Naive thymus-derived CD8-positive, alpha-beta T cell (primary cell): ENCODE data around the gene TRIM22. TPM values are rescaled to one million over a fixed set of nuclear protein-coding genes. Genes with fewer than 3 reads are reported as not detected.
A peak's percentile ranks its signal among the peaks of the same experiment; 100 is the strongest.
"Not testable (repeated sequence)": the region's sequence is repeated elsewhere in the genome, so short reads cannot be mapped to it uniquely, and the experiment has no call there.

ENCODE experiments used
- ATAC-seq, 2 donors: fragments of 150-1000 bp; cut with Tn5 transposase in 1 of 2; sonication (Bioruptor Pico), chemical (Tn5 transposase) in 1 of 2; 1 replicate in 1 of 2; 2 replicates in 1 of 2; pipeline ENCODE4 v1.10.0; 2021; ENCODE audit warnings: mild to moderate bottlenecking in 2 of 2, moderate library complexity in 2 of 2
- POLR2A ChIA-PET: fragments of 350-600 bp; sonication (Branson Sonifier 250); formaldehyde crosslinking; loops from one replicate; lab custom pipeline; 2021; ENCODE audit warnings: antibody characterized with exemption; lab: Charles Lee
- DNase-seq, 10 donors: peaks; one replicate each; pipeline versions ENCODE4 v3.0.0 to v3.0.0-alpha.2; 2020 to 2022
- H3K27ac Mint-ChIP-seq, 10 donors: one replicate each; pipeline ENCODE4 v1.8.0; 2020 to 2022; ENCODE audit warnings: mild to moderate bottlenecking in 10 of 10, mixed read lengths in 10 of 10, moderate library complexity in 4 of 10, inconsistent platforms in 1 of 10
- H3K27me3 Mint-ChIP-seq, 5 donors: one replicate each; pipeline ENCODE4 v1.8.0; 2021 to 2022; ENCODE audit warnings: mixed read lengths in 5 of 5
- H3K36me3 Mint-ChIP-seq, 3 donors: one replicate each; pipeline ENCODE4 v1.8.0; 2020 to 2022; ENCODE audit warnings: mixed read lengths in 3 of 3, mild to moderate bottlenecking in 2 of 3, inconsistent platforms in 1 of 3
- H3K4me1 Mint-ChIP-seq, 4 donors: one replicate each; pipeline ENCODE4 v1.8.0; 2021 to 2022; ENCODE audit warnings: mixed read lengths in 4 of 4
- H3K4me3 Mint-ChIP-seq, 10 donors: one replicate each; pipeline ENCODE4 v1.8.0; 2020 to 2022; ENCODE audit warnings: mild to moderate bottlenecking in 10 of 10, mixed read lengths in 10 of 10, moderate library complexity in 6 of 10, inconsistent platforms in 1 of 10
- H3K9me3 Mint-ChIP-seq, 9 donors: one replicate each; pipeline ENCODE4 v1.8.0; 2020 to 2022; ENCODE audit warnings: mixed read lengths in 9 of 9, mild to moderate bottlenecking in 3 of 9, inconsistent platforms in 1 of 9, moderate library complexity in 1 of 9
- polyA plus RNA-seq, 3 donors: library from polyadenylated mRNA; unstranded; fragments of 300-500 nt; fragmentation: Illumina TruSeq; gene quantifications; one replicate each; pipeline ENCODE4 v1.2.3, GENCODE V29; 2021
- total RNA-seq, 8 experiments: library from RNA in 2 of 8; stranded (reverse) in 2 of 8; gene quantifications; one replicate each; pipeline ENCODE4 v1.2.3 and lab custom pipeline; 2021 to 2026

The TRIM22 gene, protein sequence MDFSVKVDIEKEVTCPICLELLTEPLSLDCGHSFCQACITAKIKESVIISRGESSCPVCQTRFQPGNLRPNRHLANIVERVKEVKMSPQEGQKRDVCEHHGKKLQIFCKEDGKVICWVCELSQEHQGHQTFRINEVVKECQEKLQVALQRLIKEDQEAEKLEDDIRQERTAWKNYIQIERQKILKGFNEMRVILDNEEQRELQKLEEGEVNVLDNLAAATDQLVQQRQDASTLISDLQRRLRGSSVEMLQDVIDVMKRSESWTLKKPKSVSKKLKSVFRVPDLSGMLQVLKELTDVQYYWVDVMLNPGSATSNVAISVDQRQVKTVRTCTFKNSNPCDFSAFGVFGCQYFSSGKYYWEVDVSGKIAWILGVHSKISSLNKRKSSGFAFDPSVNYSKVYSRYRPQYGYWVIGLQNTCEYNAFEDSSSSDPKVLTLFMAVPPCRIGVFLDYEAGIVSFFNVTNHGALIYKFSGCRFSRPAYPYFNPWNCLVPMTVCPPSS
- total RNA-seq (100 to 1,000 TPM; 242 to 243 TPM), polyA plus RNA-seq (100 to 1,000 TPM; 108 to 143 (median 114) TPM), total RNA-seq (lab: John Stamatoyannopoulos, UW) (207 to 419 (median 285) reads per million in 6 experiments)

GRCh38 chr11:5689551-5689983 is at the start of gene TRIM22:
TRIM22 (plus strand) TSS chr11:5689790; CDS start chr11:5696233, 6,443 bp downstream.
- Mint-ChIP-seq H3K4me1 (peaks cover 32 to 68% (median 58%) of the 10 kb centered on the region in 4 donors), H3K27me3 (no peaks in the 10 kb centered on the region), H3K9me3 (no peaks in the 10 kb centered on the region), H3K27ac (peak within 1 kb of the TSS; percentile 91 to 98 (median 96)), H3K4me3 (peak within 1 kb of the TSS; percentile 92 to 97 (median 94)), H3K36me3 (peaks cover 5 to 20% (median 18%) of the 10 kb centered on the region in 3 donors)
- ATAC-seq: peak; percentile 52 to 63
- POLR2A ChIA-PET: interaction anchor here (0.6 to 3.2 kb wide), 8 partner anchors 11 to 1057 kb away, joined by 3 to 24 read pairs (median 4); partner anchors contain the start of genes FHIP1B, TAF10 and TRIM34
- peak; percentile 16 to 75 (median 40) for DNase-seq

DNA sequence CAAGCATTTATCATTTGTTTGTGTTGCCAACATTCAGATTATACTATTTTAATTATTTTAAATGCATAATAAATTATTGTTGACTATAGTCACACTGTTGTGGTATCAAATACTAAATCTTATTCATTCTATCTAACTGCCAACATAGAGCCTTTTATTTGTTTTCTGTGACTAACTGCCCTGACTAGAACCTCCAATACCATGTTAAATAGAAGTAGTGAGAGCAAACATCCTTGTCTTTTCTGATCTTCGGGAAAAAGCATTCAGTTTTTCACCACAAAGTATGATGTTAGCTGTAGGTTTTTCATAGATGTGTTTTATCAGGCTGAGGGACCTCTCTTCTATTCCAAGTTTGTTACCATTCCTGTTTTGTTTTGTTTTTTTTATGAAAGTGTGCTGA is 49.6 kb upstream of the TRIM22 start:
- POLR2A ChIA-PET: no interaction called here
- H3K4me1 Mint-ChIP-seq: peaks cover 0 to 10% (median 3%) of the 10 kb centered on the region in 4 donors
- peaks cover 19 to 95% (median 83%) of the 10 kb centered on the region in 3 donors for H3K36me3 Mint-ChIP-seq
- H3K4me3 Mint-ChIP-seq: no peak overlapping the region
- H3K27me3 Mint-ChIP-seq: no peaks in the 10 kb centered on the region
- DNase-seq (no peak), ATAC-seq (no peak)
- H3K27ac Mint-ChIP-seq: no peak overlapping the region
- H3K9me3 Mint-ChIP-seq: peaks cover 0 to 4% (median 0%) of the 10 kb centered on the region in 9 donors

GRCh38 chr11:5643585-5643984 is 46.0 kb upstream of the TRIM22 start:
- POLR2A ChIA-PET: no interaction called here
- H3K36me3 Mint-ChIP-seq: peaks cover 10 to 61% (median 50%) of the 10 kb centered on the region in 3 donors
- peaks cover 0 to under 1% (median 0%) of the 10 kb centered on the region in 4 donors for H3K4me1 Mint-ChIP-seq
- H3K4me3 Mint-ChIP-seq: no peak overlapping the region
- ATAC-seq (no peak), DNase-seq (no peak)
- peaks cover 0 to 4% (median 0%) of the 10 kb centered on the region in 9 donors for H3K9me3 Mint-ChIP-seq
- H3K27me3 Mint-ChIP-seq: no peaks in the 10 kb centered on the region
- peak overlapping the region in 1 of 10 donors; percentile 11 for H3K27ac Mint-ChIP-seq

- Mint-ChIP-seq H3K36me3 (peaks cover 7 to 43% (median 39%) of the 10 kb centered on the region in 3 donors), H3K9me3 (peaks cover 0 to 4% (median 0%) of the 10 kb centered on the region in 9 donors), H3K4me3 (no peak overlapping the region), H3K27me3 (no peaks in the 10 kb centered on the region), H3K27ac (peak overlapping the region in 1 of 10 donors; percentile 20), H3K4me1 (no peaks in the 10 kb centered on the region)
- POLR2A ChIA-PET: no interaction called here
- DNase-seq (no peak), ATAC-seq (no peak)
These were observed 43.5 kb upstream of the TRIM22 start for GRCh38 chr11:5646139-5646538.

DNA sequence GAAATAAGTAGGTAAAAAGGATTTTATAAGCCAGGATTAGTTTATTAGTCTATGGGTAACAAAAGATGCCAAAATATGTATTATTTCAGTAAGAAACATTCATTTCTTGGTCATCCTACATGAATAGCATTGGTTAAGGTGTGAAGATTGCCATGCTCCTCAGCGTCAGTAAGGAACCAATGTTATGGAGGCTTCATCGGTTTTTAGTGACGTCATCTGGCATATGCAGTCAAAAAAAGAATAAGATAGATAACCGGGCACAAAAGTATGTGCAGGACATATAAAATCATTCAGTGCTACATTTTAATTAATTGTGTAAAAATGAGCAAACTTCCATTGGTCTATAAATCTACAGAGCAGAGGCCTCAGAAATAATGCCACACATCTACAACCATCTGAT is 34.1 kb upstream of the TRIM22 start:
- Mint-ChIP-seq H3K36me3 (peaks cover 10 to 18% (median 14%) of the 10 kb centered on the region in 3 donors), H3K27me3 (no peaks in the 10 kb centered on the region), H3K9me3 (peaks cover 0 to 6% (median 0%) of the 10 kb centered on the region in 9 donors), H3K27ac (no peak overlapping the region), H3K4me1 (peaks cover 0 to 4% (median under 1%) of the 10 kb centered on the region in 4 donors), H3K4me3 (no peak overlapping the region)
- POLR2A ChIA-PET: no interaction called here
- DNase-seq: no peak
- no peak for ATAC-seq

DNA sequence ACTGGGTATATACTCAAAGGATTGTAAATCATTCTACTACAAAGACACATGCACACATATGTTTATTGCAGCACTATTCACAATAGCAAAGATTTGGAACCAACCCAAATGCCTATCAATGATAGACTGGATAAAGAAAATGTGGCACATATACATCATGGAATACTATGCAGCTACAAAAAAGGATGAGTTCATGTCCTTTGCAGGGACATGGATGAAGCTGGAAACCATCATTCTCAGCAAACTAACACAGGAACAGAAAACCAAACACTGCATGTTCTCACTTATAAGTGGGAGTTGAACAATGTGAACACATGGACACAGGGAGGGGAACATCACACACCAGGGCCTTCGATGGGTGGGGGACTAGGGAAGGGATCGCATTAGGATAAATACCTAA is 32.6 kb upstream of the TRIM22 start:
- H3K4me1 Mint-ChIP-seq, POLR2A ChIA-PET, ATAC-seq, H3K9me3 Mint-ChIP-seq, H3K27me3 Mint-ChIP-seq, H3K27ac Mint-ChIP-seq, H3K4me3 Mint-ChIP-seq, DNase-seq: not testable (repeated sequence)
- peaks cover 8 to 16% (median 14%) of the 10 kb centered on the region in 3 donors for H3K36me3 Mint-ChIP-seq

- H3K27me3 Mint-ChIP-seq: no peaks in the 10 kb centered on the region
- POLR2A ChIA-PET: no interaction called here
- no peak overlapping the region for H3K27ac Mint-ChIP-seq
These were observed 31.3 kb upstream of the TRIM22 start for GRCh38 chr11:5658318-5658717.

GRCh38 chr11:5663511-5663910 is 26.1 kb upstream of the TRIM22 start:
- Mint-ChIP-seq H3K27ac (no peak overlapping the region), H3K9me3 (peaks cover 0 to 1% (median 0%) of the 10 kb centered on the region in 9 donors), H3K4me3 (no peak overlapping the region), H3K4me1 (peaks cover 0 to 5% (median 2%) of the 10 kb centered on the region in 4 donors), H3K27me3 (no peaks in the 10 kb centered on the region), H3K36me3 (peaks cover 16 to 50% (median 16%) of the 10 kb centered on the region in 3 donors)
- ATAC-seq (no peak), DNase-seq (no peak)
- POLR2A ChIA-PET: no interaction called here

More at GRCh38 chr11:5658318-5658717, 31.3 kb upstream of the TRIM22 start:
- Mint-ChIP-seq H3K36me3 (peaks cover 4 to 26% (median 9%) of the 10 kb centered on the region in 3 donors), H3K4me3 (no peak overlapping the region), H3K4me1 (peaks cover 0 to 5% (median 2%) of the 10 kb centered on the region in 4 donors), H3K9me3 (peaks cover 0 to 3% (median 0%) of the 10 kb centered on the region in 9 donors)
- ATAC-seq: no peak
- no peak for DNase-seq

DNA sequence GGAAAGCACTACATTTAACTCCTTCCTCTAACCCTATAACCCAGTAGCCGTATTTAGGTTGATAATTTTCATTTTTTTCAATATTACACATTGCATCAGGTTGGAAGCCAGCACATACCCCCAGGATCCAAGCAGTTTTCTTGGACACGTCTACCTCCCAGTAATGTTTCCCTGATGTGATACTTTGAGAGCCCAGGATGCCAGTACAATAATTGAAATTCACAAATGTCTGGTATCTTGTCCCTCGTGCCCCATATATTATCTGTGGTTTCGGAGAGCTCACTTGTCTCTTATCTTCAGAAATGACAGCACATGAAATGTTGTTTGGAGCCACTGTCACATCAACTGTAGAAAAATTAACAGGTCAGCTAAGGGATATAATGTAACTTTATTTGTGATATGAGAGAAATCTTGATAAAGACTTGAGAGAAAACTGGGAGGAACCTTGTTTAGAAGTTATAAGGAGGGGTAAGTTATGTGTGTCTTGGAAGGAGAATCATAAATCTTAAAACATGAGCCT is 24.5 kb upstream of the TRIM22 start:
- Mint-ChIP-seq H3K9me3 (no peaks in the 10 kb centered on the region), H3K27me3 (no peaks in the 10 kb centered on the region), H3K36me3 (peaks cover 16 to 57% (median 24%) of the 10 kb centered on the region in 3 donors), H3K4me3 (no peak overlapping the region), H3K4me1 (peaks cover 0 to 3% (median under 1%) of the 10 kb centered on the region in 4 donors), H3K27ac (peak overlapping the region in 1 of 10 donors; percentile 52)
- DNase-seq (no peak), ATAC-seq (no peak)
- POLR2A ChIA-PET: no interaction called here

GRCh38 chr11:5665746-5666401 is 23.7 kb upstream of the TRIM22 start:
- Mint-ChIP-seq H3K27ac (peak overlapping the region in 4 of 10 donors; percentile 2 to 65 (median 24)), H3K9me3 (no peaks in the 10 kb centered on the region)
- POLR2A ChIA-PET: no interaction called here

GRCh38 chr11:5666402-5666793 is 23.2 kb upstream of the TRIM22 start:
- DNase-seq (no peak), ATAC-seq (no peak)
- peaks cover 16 to 57% (median 29%) of the 10 kb centered on the region in 3 donors for H3K36me3 Mint-ChIP-seq
- no peaks in the 10 kb centered on the region for H3K9me3 Mint-ChIP-seq
- H3K27ac Mint-ChIP-seq: peak overlapping the region in 4 of 10 donors; percentile 2 to 53 (median 34)
- POLR2A ChIA-PET: no interaction called here
- H3K4me3 Mint-ChIP-seq: no peak overlapping the region
- H3K4me1 Mint-ChIP-seq: peaks cover 0 to 1% (median under 1%) of the 10 kb centered on the region in 4 donors
- no peaks in the 10 kb centered on the region for H3K27me3 Mint-ChIP-seq

More at GRCh38 chr11:5665746-5666401, 23.7 kb upstream of the TRIM22 start:
- Mint-ChIP-seq H3K36me3 (peaks cover 16 to 60% (median 29%) of the 10 kb centered on the region in 3 donors), H3K4me3 (no peak overlapping the region), H3K27me3 (no peaks in the 10 kb centered on the region), H3K4me1 (peaks cover 0 to 3% (median under 1%) of the 10 kb centered on the region in 4 donors)
- ATAC-seq: no peak
- DNase-seq: no peak

DNA sequence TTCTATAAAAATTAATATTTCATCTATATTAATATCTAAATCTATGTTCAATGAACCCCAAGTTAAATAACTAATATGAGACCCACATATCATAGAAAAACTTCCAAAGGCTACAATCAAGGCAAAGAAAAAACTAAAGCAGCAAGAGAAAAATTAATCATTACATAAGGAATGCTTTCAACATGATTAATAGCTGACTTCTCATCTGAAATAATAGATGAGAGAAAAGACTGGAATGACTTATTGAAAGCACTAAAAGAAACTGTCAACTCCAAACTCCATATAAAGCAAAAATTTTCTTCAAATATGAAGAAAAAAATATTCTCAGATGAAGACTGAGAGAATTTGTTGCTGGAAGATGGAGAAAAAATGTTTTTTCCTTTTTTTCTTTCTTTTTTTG is 17.8 kb upstream of the TRIM22 start:
- DNase-seq (no peak), ATAC-seq (no peak)
- H3K4me1 Mint-ChIP-seq: peaks cover 6 to 20% (median 19%) of the 10 kb centered on the region in 4 donors
- H3K27me3 Mint-ChIP-seq: no peaks in the 10 kb centered on the region
- no peak overlapping the region for H3K27ac Mint-ChIP-seq
- H3K36me3 Mint-ChIP-seq: peaks cover 14 to 41% (median 31%) of the 10 kb centered on the region in 3 donors
- no peak overlapping the region for H3K4me3 Mint-ChIP-seq
- peaks cover 0 to 4% (median 0%) of the 10 kb centered on the region in 9 donors for H3K9me3 Mint-ChIP-seq
- POLR2A ChIA-PET: no interaction called here
